ENCODE results near the gene VSTM2L. TPM values are rescaled to one million over a fixed set of nuclear protein-coding genes. Genes with fewer than 3 reads are reported as not detected.

Gene VSTM2L
- polyA plus RNA-seq, 1 donor (not counting 4 experiments of a cell fraction or from before 2014, with no cell fraction given) = 0.75 TPM

DNA sequence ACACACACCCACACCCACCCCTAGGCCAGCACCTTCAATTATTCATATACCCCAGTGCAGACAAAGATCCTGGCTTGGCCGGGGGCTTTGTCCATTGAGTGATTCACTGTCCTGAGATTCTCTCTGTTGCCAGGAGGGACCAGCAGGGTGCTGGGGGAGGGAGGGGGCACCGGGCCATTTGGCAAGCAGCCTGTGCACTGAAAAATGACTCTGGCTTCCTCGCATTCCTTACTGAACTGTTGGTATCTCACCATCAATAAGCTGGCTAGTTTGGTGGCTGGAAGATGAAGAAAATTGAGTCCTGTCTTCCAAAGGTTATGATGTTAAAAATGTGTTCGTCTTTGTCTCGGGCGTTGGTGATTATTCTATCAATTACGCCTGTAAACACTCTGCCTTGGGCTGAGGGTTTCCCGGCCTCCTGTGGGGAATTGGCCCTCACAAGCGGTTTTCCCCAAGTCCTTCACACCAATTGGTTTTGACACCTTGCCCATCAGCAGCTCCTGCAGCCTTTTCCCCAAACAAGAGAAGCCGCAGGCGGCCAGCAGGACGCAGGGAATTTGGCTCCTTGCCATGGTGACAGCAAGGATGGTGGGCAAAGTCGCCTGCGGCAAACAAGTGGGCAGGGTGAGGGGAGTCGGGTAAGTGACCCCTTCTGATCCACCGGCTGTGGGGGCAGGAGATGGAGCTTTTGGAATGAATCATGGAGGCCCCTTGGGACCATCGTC, 4.9 kb downstream of the VSTM2L start:
- H3K27ac ChIP-seq (ENCODE audit: control insufficient read depth, insufficient read depth, low read length) = no peak overlapping the region
- H3K9ac ChIP-seq (ENCODE audit: control insufficient read depth, extremely low read depth, insufficient read depth, low read length) = no peak overlapping the region
- DNase-seq (ENCODE audit: low read depth, low spot score) = no peak
- H3K79me2 ChIP-seq (ENCODE audit: control insufficient read depth, insufficient read depth, low read length) = no peaks in the 10 kb centered on the region
- TF ChIP-seq CTCF (optimal IDR thresholded peaks at IDR 0.05 in 1 of 3, IDR thresholded peaks at IDR 0.05 in 1 of 3, conservative IDR thresholded peaks at IDR 0.05 in 1 of 3; ENCODE audit: extremely low read depth in 1 of 3, insufficient read depth in 2 of 3, low read length in 3 of 3) (no peak), EZH2 (IDR thresholded peaks at IDR 0.05; ENCODE audit: low read length) (no peak)
- H3K9me3 ChIP-seq (ENCODE audit: control insufficient read depth, low read depth, low read length) = no peaks in the 10 kb centered on the region
- peaks cover 50% of the 10 kb centered on the region for H3K27me3 ChIP-seq (ENCODE audit: control insufficient read depth, extremely low read depth, insufficient read depth, low read length)
- no peaks in the 10 kb centered on the region for H3K4me1 ChIP-seq (ENCODE audit: control insufficient read depth, extremely low read depth, insufficient read depth, low read length)
- no peak overlapping the region for H3K4me2 ChIP-seq (ENCODE audit: control insufficient read depth, extremely low read depth, insufficient read depth, low read depth, low read length)
- dilution Hi-C loops (cut with MboI; ENCODE audit: extremely low pct_ligation_motif_present, low sequenced_read_pairs) = no loop called here
- H3K4me3 ChIP-seq (ENCODE audit: control insufficient read depth in 2 of 3, extremely low read depth in 1 of 3, insufficient read depth in 2 of 3, low read depth in 1 of 3, low read length in 3 of 3) = no peak overlapping the region
- H3K9me1 ChIP-seq (ENCODE audit: control insufficient read depth, extremely low read depth, insufficient read depth, low read length) = no peaks in the 10 kb centered on the region
- no peak overlapping the region for H2AFZ ChIP-seq (ENCODE audit: control insufficient read depth, low read length)
- no peaks in the 10 kb centered on the region for H3K36me3 ChIP-seq (ENCODE audit: control insufficient read depth in 2 of 2, extremely low read depth in 1 of 2, insufficient read depth in 2 of 2, low read length in 2 of 2)
- no peaks in the 10 kb centered on the region for H4K20me1 ChIP-seq (ENCODE audit: control insufficient read depth, extremely low read depth, insufficient read depth, low read length)
- no peak for FAIRE-seq

DNA sequence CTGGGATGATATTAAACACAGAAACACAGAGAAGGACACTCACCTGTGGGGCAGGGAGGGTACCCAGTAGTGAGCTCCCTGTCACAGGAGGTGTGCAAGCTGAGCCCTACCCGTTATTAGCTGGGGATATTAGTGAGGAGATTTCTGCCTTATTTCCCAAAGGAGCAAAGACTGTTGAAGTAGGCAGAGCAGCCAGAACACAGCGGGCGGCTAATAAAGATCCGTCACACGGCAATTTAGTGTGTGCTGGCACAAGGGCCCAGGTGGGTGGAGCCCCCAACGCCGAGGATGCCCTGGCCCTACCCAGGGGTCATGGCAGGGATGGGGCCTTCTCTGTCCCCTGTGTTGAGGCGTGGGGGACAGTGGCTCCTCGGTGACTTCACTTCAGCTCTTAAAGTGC, 8.3 kb downstream of the VSTM2L start:
- no peaks in the 10 kb centered on the region for H3K36me3 ChIP-seq (ENCODE audit: control insufficient read depth in 2 of 2, extremely low read depth in 1 of 2, insufficient read depth in 2 of 2, low read length in 2 of 2)
- H3K9me1 ChIP-seq (ENCODE audit: control insufficient read depth, extremely low read depth, insufficient read depth, low read length) = no peaks in the 10 kb centered on the region
- no peak overlapping the region for H3K4me3 ChIP-seq (ENCODE audit: control insufficient read depth in 2 of 3, extremely low read depth in 1 of 3, insufficient read depth in 2 of 3, low read depth in 1 of 3, low read length in 3 of 3)
- dilution Hi-C loops (cut with MboI; ENCODE audit: extremely low pct_ligation_motif_present, low sequenced_read_pairs) = no loop called here
- H3K9me3 ChIP-seq (ENCODE audit: control insufficient read depth, low read depth, low read length) = no peaks in the 10 kb centered on the region
- H3K9ac ChIP-seq (ENCODE audit: control insufficient read depth, extremely low read depth, insufficient read depth, low read length) = no peak overlapping the region
- H4K20me1 ChIP-seq (ENCODE audit: control insufficient read depth, extremely low read depth, insufficient read depth, low read length) = no peaks in the 10 kb centered on the region
- no peak overlapping the region for H3K4me2 ChIP-seq (ENCODE audit: control insufficient read depth, extremely low read depth, insufficient read depth, low read depth, low read length)
- H2AFZ ChIP-seq (ENCODE audit: control insufficient read depth, low read length) = no peak overlapping the region
- H3K4me1 ChIP-seq (ENCODE audit: control insufficient read depth, extremely low read depth, insufficient read depth, low read length) = no peaks in the 10 kb centered on the region
- H3K27ac ChIP-seq (ENCODE audit: control insufficient read depth, insufficient read depth, low read length) = no peak overlapping the region
- DNase-seq (ENCODE audit: low read depth, low spot score) (no peak), FAIRE-seq (no peak)
- H3K27me3 ChIP-seq (ENCODE audit: control insufficient read depth, extremely low read depth, insufficient read depth, low read length) = peaks cover 62% of the 10 kb centered on the region
- TF ChIP-seq CTCF (optimal IDR thresholded peaks at IDR 0.05 in 1 of 3, IDR thresholded peaks at IDR 0.05 in 1 of 3, conservative IDR thresholded peaks at IDR 0.05 in 1 of 3; ENCODE audit: extremely low read depth in 1 of 3, insufficient read depth in 2 of 3, low read length in 3 of 3) (no peak), EZH2 (IDR thresholded peaks at IDR 0.05; ENCODE audit: low read length) (no peak)
- H3K79me2 ChIP-seq (ENCODE audit: control insufficient read depth, insufficient read depth, low read length) = no peaks in the 10 kb centered on the region
